Peyer's patch (tissue), 4 donors: ENCODE results near the gene H2BK1. TPM values are rescaled to one million over a fixed set of nuclear protein-coding genes. Genes with fewer than 3 reads are reported as not detected.

Experiments used
- DNase-seq, 3 donors: peaks; one replicate each; pipeline ENCODE4 v3.0.0-alpha.2; 2017 to 2019
- H3K27ac ChIP-seq, 4 donors: fragments of 200-600 bp; sonication (generic); one replicate each; pipeline ENCODE4 v1.5.1; 2016 to 2019
- H3K27me3 ChIP-seq, 2 donors: fragments of 200-600 bp; sonication (generic); one replicate each; pipeline ENCODE4 v1.5.1; 2019
- H3K36me3 ChIP-seq, 3 donors: fragments of 200-600 bp; sonication (generic); one replicate each; pipeline ENCODE4 v1.5.1; 2016 to 2019
- H3K4me1 ChIP-seq, 4 donors: fragments of 200-600 bp; sonication (generic); one replicate each; pipeline ENCODE4 v1.5.1; 2016 to 2019
- H3K4me3 ChIP-seq, 4 donors: fragments of 200-600 bp; sonication (generic); 1 replicate in 3 of 4; 2 replicates in 1 of 4; pipeline ENCODE4 v1.5.1; 2016 to 2019; ENCODE audit warnings: mild to moderate bottlenecking in 1 of 4
- H3K9me3 ChIP-seq, 4 donors: fragments of 200-600 bp; sonication (generic); one replicate each; pipeline ENCODE4 v1.5.1; 2016 to 2019; ENCODE audit warnings: mild to moderate bottlenecking in 1 of 4
- POLR2A ChIP-seq, 2 donors: fragments of 450-650 bp; IDR thresholded peaks; one replicate each; pipeline ENCODE4 v1.5.1; 2017; ENCODE audit warnings: antibody characterized with exemption in 2 of 2, mild to moderate bottlenecking in 2 of 2, moderate library complexity in 2 of 2
- total RNA-seq, 4 donors: library from RNA; depleted of rRNA; stranded (reverse); fragments of >200 nt; gene quantifications; one replicate each; pipeline ENCODE4 v1.1.0, GENCODE V29; 2016
- TF ChIP-seq, protein P1 (sequence below), 6 experiments: fragments of 450-650 bp in 4 of 6; fragments of 200-600 bp in 2 of 6; sonication (generic) in 1 of 6; IDR thresholded peaks; one replicate each; pipeline ENCODE4 v1.5.1; 2017 to 2019; ENCODE audit warnings: antibody characterized with exemption in 6 of 6, mild to moderate bottlenecking in 3 of 6, moderate library complexity in 1 of 6

Gene H2BK1
- total RNA-seq, 4 donors from 2014 or later: not detected

DNA sequence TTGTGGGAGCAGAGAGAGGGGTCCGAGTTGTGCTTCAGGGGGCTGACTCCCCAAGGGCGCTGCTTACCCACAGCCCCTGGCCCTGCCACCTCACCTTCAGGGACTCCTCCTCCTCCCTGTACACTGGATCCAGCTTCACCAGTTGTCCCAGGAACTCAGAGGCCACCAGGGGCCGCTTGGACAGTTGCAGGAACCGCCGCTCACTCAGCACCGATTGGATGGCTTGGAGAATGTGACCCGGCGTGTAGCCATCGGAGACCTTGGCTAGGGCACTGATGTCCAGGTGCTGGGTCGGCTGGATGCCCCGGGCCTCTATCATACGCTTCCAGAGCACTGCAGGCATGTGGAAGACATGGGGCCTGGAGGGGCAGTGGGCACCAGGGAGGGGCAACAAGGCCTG is 18.7 kb downstream of the H2BK1 start:
- no peak for DNase-seq
- no peak overlapping the region for H3K4me3 ChIP-seq
- H3K36me3 ChIP-seq: no peaks in the 10 kb centered on the region
- H3K27ac ChIP-seq: no peak overlapping the region
- no peaks in the 10 kb centered on the region for H3K9me3 ChIP-seq
- H3K4me1 ChIP-seq: no peaks in the 10 kb centered on the region
- H3K27me3 ChIP-seq: no peaks in the 10 kb centered on the region
- TF ChIP-seq POLR2A (IDR thresholded peaks at IDR 0.05): no peak
- TF ChIP-seq, protein P1, sequence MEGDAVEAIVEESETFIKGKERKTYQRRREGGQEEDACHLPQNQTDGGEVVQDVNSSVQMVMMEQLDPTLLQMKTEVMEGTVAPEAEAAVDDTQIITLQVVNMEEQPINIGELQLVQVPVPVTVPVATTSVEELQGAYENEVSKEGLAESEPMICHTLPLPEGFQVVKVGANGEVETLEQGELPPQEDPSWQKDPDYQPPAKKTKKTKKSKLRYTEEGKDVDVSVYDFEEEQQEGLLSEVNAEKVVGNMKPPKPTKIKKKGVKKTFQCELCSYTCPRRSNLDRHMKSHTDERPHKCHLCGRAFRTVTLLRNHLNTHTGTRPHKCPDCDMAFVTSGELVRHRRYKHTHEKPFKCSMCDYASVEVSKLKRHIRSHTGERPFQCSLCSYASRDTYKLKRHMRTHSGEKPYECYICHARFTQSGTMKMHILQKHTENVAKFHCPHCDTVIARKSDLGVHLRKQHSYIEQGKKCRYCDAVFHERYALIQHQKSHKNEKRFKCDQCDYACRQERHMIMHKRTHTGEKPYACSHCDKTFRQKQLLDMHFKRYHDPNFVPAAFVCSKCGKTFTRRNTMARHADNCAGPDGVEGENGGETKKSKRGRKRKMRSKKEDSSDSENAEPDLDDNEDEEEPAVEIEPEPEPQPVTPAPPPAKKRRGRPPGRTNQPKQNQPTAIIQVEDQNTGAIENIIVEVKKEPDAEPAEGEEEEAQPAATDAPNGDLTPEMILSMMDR (IDR thresholded peaks at IDR 0.05): no peak

DNA sequence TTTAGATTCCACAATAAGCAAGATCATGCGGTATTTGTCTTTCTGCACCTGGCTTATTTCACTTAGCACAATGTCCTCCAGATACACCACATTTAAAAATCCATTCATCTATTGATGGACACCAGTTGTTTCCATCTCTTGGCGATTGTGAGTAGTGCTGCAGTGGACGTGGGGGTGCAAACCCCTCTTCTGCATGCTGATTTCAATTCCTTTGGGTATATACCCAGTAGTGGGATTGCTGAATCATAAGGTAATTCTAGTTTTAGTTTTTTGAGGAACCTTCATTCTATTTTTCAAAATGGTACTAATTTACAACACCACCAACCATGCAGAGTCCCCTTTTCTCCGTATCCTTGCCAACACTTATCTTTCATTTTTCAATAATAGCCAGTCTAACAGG is 21.2 kb downstream of the H2BK1 start:
- Histone ChIP-seq H3K9me3 (no peaks in the 10 kb centered on the region), H3K36me3 (no peaks in the 10 kb centered on the region), H3K4me3 (no peak overlapping the region), H3K27me3 (no peaks in the 10 kb centered on the region), H3K4me1 (no peaks in the 10 kb centered on the region), H3K27ac (no peak overlapping the region)
- TF ChIP-seq, protein P1 (IDR thresholded peaks at IDR 0.05): no peak
- no peak for TF ChIP-seq POLR2A (IDR thresholded peaks at IDR 0.05)
- no peak for DNase-seq

DNA sequence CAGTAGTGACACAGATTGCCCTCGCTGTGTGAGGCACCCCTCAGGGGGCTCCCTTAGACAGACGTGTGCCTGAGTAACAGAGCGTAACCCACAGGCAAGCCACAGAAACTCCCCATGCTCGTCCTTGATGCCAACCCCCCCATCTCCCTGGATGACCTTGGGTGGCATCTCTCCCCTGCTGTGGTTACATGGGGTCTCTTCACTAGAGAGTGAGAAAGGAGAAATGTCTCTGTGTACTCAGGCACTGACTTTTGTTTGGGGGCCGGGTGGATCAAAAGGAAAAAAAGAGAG is 22.1 kb downstream of the H2BK1 start:
- Histone ChIP-seq H3K4me3 (no peak overlapping the region), H3K27me3 (no peaks in the 10 kb centered on the region), H3K4me1 (no peaks in the 10 kb centered on the region), H3K36me3 (no peaks in the 10 kb centered on the region), H3K27ac (no peak overlapping the region), H3K9me3 (no peaks in the 10 kb centered on the region)
- DNase-seq: no peak
- TF ChIP-seq, protein P1 (IDR thresholded peaks at IDR 0.05): no peak
- no peak for TF ChIP-seq POLR2A (IDR thresholded peaks at IDR 0.05)

DNA sequence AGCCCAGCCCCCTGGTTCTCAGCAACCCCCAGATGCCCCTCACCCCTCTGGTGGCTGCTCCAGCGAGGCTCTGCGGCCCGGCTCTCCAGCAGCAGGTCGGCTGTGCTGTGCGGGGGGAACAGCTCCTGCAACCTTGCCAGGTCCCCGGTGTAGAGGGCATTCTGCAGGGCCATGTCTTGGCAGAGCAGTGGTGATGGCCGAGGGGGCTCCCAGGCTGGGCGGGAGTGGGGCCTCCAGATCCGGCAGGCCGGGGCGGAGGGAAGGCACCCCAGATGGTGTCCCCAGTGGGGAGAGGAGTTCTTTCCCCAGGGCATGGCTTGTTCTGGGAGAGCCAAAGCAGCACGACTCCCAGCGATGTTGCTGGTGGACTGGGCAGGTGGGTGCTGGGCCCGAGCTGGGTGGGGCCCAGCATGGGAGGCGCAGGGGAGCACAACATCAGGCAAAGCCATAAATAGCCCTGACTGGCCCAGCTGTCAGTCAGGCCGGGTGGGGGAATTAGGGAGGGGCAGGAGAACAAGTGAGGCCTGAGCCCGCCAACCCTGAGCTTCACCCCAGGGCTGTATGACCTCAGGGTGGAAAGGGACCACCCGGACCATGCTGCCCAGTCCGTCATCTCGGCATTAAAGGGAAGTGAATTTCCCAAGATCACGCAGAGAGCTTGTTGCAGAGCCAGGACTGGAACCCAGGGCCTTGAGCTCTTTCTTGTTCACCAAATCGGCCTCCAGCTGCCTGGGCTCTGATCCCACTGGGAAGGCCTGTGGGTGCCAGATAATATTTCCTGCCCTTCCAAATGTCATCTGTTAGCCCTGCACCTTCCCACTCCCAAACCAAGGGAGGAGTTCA is 22.7 kb downstream of the H2BK1 start:
- H3K27ac ChIP-seq: no peak overlapping the region
- no peak for TF ChIP-seq POLR2A (IDR thresholded peaks at IDR 0.05)
- TF ChIP-seq, protein P1 (IDR thresholded peaks at IDR 0.05): no peak
- no peaks in the 10 kb centered on the region for H3K27me3 ChIP-seq
- no peak for DNase-seq
- no peaks in the 10 kb centered on the region for H3K36me3 ChIP-seq
- H3K4me1 ChIP-seq: no peaks in the 10 kb centered on the region
- H3K9me3 ChIP-seq: no peaks in the 10 kb centered on the region
- H3K4me3 ChIP-seq: no peak overlapping the region

DNA sequence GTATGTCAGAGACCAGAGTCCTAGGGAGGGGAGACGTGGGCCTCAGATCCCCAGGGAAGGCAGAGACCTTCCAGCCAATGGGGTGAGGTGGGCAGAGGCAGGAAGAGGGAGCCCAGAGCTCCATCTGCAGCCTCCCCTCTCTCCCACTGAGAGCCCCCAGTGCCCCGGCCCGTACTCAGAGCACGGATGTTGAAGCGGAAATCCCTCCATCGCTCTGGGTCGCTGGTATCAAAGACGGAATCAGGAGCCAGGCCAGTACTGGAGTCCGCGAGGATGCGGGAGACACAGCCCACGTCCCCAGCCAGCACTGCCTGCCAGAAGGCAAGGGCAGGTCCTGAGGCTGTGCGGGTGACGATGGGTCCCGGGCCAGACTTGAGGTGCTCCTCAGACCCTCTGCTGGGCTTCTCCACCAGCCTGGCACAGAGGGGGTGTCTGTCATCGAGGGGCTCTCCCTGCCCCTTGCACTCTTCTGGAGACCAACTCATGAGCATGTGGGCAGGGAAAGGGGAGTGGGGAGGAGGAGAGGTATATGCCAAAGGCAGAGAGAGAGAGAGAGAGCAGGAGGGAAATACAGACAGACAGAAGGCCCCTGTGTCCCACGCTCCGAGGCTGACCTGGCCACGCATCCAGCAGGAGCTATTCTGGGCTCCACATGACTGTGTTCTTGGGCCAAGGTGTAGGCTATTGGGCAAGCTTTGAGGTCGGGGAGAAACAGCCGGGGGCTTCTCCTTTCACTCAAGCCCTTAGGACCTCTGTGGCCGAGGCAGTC is 23.5 kb downstream of the H2BK1 start, which contains the start of gene ASB10:
Gene ASB10, minus strand, starts transcription at position 611 of the 769 bp plus-strand sequence. Its CDS starts 120 bp downstream, at position 491.
- Histone ChIP-seq H3K9me3 (no peaks in the 10 kb centered on the region), H3K27me3 (no peaks in the 10 kb centered on the region), H3K4me1 (no peaks in the 10 kb centered on the region), H3K27ac (no peak within 1 kb of the TSS), H3K36me3 (no peaks in the 10 kb centered on the region), H3K4me3 (no peak within 1 kb of the TSS)
- TF ChIP-seq, protein P1 (IDR thresholded peaks at IDR 0.05): no peak
- TF ChIP-seq POLR2A (IDR thresholded peaks at IDR 0.05): no peak
- DNase-seq: no peak
